Astrocyte of the cerebellum (primary cell): Measurements from ENCODE around the gene RAMP2.

Source experiments
- DNase-seq: peaks from one replicate; pipeline ENCODE4 v3.0.0-alpha.2; 2011; ENCODE audit warnings: low read depth
- H3K4me3 ChIP-seq: 2 replicates; pipeline ENCODE4 v1.5.1; 2011; ENCODE audit warnings: mild to moderate bottlenecking, low read depth, low read length, moderate library complexity
- CTCF ChIP-seq: IDR thresholded peaks from 2 replicates; pipeline ENCODE4 v1.5.1; 2012; ENCODE audit warnings: low read length, low read depth, moderate library complexity, mild to moderate bottlenecking; ENCODE audit errors: missing control alignments
- in situ Hi-C: cut with HindIII; loops from 2 replicates; pipeline ENCODE4 v1.10.0; 2017; ENCODE audit warnings: low sequenced_read_pairs

RAMP2 gene

GRCh38 chr17:42783791-42784138 is 22.7 kb downstream of the RAMP2 start:
- DNase-seq = no peak
- no peak for TF ChIP-seq CTCF
- in situ Hi-C loops = no loop called here
- peak overlapping the region; percentile 63 for H3K4me3 ChIP-seq

GRCh38 chr17:42784409-42784808 is 23.4 kb downstream of the RAMP2 start:
- no peak overlapping the region for H3K4me3 ChIP-seq
- TF ChIP-seq CTCF = no peak
- no peak for DNase-seq
- in situ Hi-C loops = no loop called here

- no peak for DNase-seq
- H3K4me3 ChIP-seq = no peak overlapping the region
Measured at GRCh38 chr17:42784811-42785592, 24.0 kb downstream of the RAMP2 start.

GRCh38 chr17:42787266-42787665 is 26.2 kb downstream of the RAMP2 start:
- in situ Hi-C loops = no loop called here

More at GRCh38 chr17:42784811-42785592, 24.0 kb downstream of the RAMP2 start:
- no peak for TF ChIP-seq CTCF
- in situ Hi-C loops = no loop called here

GRCh38 chr17:42791948-42792347 is 30.9 kb downstream of the RAMP2 start:
- in situ Hi-C loops = no loop called here
- no peak overlapping the region for H3K4me3 ChIP-seq
- no peak for TF ChIP-seq CTCF
- no peak for DNase-seq

More at GRCh38 chr17:42787266-42787665, 26.2 kb downstream of the RAMP2 start:
- no peak overlapping the region for H3K4me3 ChIP-seq
- DNase-seq = no peak
- TF ChIP-seq CTCF = no peak

- H3K4me3 ChIP-seq = no peak overlapping the region
- in situ Hi-C loops = no loop called here
- TF ChIP-seq CTCF = no peak
- no peak for DNase-seq
Measured at GRCh38 chr17:42792545-42792944, 31.5 kb downstream of the RAMP2 start.
